ENCODE data around the gene DDX41. TPM values are rescaled to one million over a fixed set of nuclear protein-coding genes. Genes with fewer than 3 reads are reported as not detected.

The DDX41 gene
- total RNA-seq, 1 experiment from 2014 or later: 135 TPM

- ChIA-PET CTCF (interaction anchor here (1.0 to 1.3 kb wide), 2 partner anchors 44 to 56 kb away, joined by 3 to 4 read pairs; no protein-coding TSS in a partner anchor), POLR2A (interaction anchor here (1.2 to 1.7 kb wide), 3 partner anchors 12 to 43 kb away, joined by 4 to 5 read pairs (median 4); partner anchors contain the start of gene B4GALT7)
- Mint-ChIP-seq H3K9me3 (ENCODE audit: unreplicated experiment) (no peaks in the 10 kb centered on the region), H3K4me3 (ENCODE audit: unreplicated experiment) (no peak overlapping the region), H3K36me3 (ENCODE audit: insufficient read depth, unreplicated experiment) (peaks cover 13% of the 10 kb centered on the region), H3K27ac (ENCODE audit: low read depth, unreplicated experiment) (no peak overlapping the region), H3K4me1 (ENCODE audit: insufficient read depth, unreplicated experiment) (peaks cover 27% of the 10 kb centered on the region), H3K27me3 (ENCODE audit: insufficient read depth, unreplicated experiment) (no peaks in the 10 kb centered on the region)
- no TSS peak for BruUV-seq (replicated peaks)
- intact Hi-C loops (cut with micrococcal nuclease): no loop called here
- DNase-seq (ENCODE audit: unreplicated experiment): no peak
- no peak for TF ChIP-seq CTCF (IDR thresholded peaks at IDR 0.05; ENCODE audit: unreplicated experiment)
These were observed 40.4 kb upstream of the DDX41 start for GRCh38 chr5:177557041-177557647.

- H3K4me1 Mint-ChIP-seq (ENCODE audit: insufficient read depth, unreplicated experiment): peaks cover 22% of the 10 kb centered on the region
- peaks cover 24% of the 10 kb centered on the region for H3K36me3 Mint-ChIP-seq (ENCODE audit: insufficient read depth, unreplicated experiment)
- BruUV-seq (replicated peaks): no TSS peak
- H3K27me3 Mint-ChIP-seq (ENCODE audit: insufficient read depth, unreplicated experiment): no peaks in the 10 kb centered on the region
- POLR2A ChIA-PET: interaction anchor here (0.7 to 1.7 kb wide), 3 partner anchors 10 to 45 kb away, joined by 3 to 4 read pairs (median 3); partner anchors contain the start of gene B4GALT7
- H3K27ac Mint-ChIP-seq (ENCODE audit: low read depth, unreplicated experiment): no peak overlapping the region
- intact Hi-C loops (cut with micrococcal nuclease): loop anchor here (2.0 kb wide), 1 partner anchor 39 kb away; the partner anchor contains the start of gene DDX41
- CTCF ChIA-PET: interaction anchor here (0.5 to 0.7 kb wide), 3 partner anchors 13 to 518 kb away, joined by 3 to 5 read pairs (median 4); no protein-coding TSS in a partner anchor
- no peak overlapping the region for H3K4me3 Mint-ChIP-seq (ENCODE audit: unreplicated experiment)
- no peak for TF ChIP-seq CTCF (IDR thresholded peaks at IDR 0.05; ENCODE audit: unreplicated experiment)
- H3K9me3 Mint-ChIP-seq (ENCODE audit: unreplicated experiment): no peaks in the 10 kb centered on the region
- DNase-seq (ENCODE audit: unreplicated experiment): no peak
These were observed 38.9 kb upstream of the DDX41 start for GRCh38 chr5:177555665-177556064.

- DNase-seq (ENCODE audit: unreplicated experiment): no peak
- CTCF ChIA-PET: interaction anchor here (0.5 to 0.7 kb wide), 3 partner anchors 14 to 519 kb away, joined by 3 to 5 read pairs (median 4); no protein-coding TSS in a partner anchor
- TF ChIP-seq CTCF (IDR thresholded peaks at IDR 0.05; ENCODE audit: unreplicated experiment): no peak
- Mint-ChIP-seq H3K27ac (ENCODE audit: low read depth, unreplicated experiment) (no peak overlapping the region), H3K9me3 (ENCODE audit: unreplicated experiment) (no peaks in the 10 kb centered on the region), H3K4me3 (ENCODE audit: unreplicated experiment) (peak overlapping the region; percentile 84), H3K27me3 (ENCODE audit: insufficient read depth, unreplicated experiment) (no peaks in the 10 kb centered on the region), H3K36me3 (ENCODE audit: insufficient read depth, unreplicated experiment) (peaks cover 28% of the 10 kb centered on the region), H3K4me1 (ENCODE audit: insufficient read depth, unreplicated experiment) (peaks cover 22% of the 10 kb centered on the region)
- intact Hi-C loops (cut with micrococcal nuclease): loop anchor here (2.0 kb wide), 1 partner anchor 38 kb away; the partner anchor contains the start of gene DDX41
- BruUV-seq (replicated peaks): no TSS peak
- POLR2A ChIA-PET: interaction anchor here (0.7 to 1.7 kb wide), 3 partner anchors 10 to 45 kb away, joined by 3 to 4 read pairs (median 3); partner anchors contain the start of gene B4GALT7
These were observed 38.5 kb upstream of the DDX41 start for GRCh38 chr5:177555228-177555627.

- CTCF ChIA-PET: no interaction called here
- POLR2A ChIA-PET: interaction anchor here (0.7 to 2.3 kb wide), 6 partner anchors 10 to 45 kb away, joined by 3 to 16 read pairs (median 8); partner anchors contain the start of genes B4GALT7 and TMED9
- H3K9me3 Mint-ChIP-seq (ENCODE audit: unreplicated experiment): no peaks in the 10 kb centered on the region
- no peaks in the 10 kb centered on the region for H3K27me3 Mint-ChIP-seq (ENCODE audit: insufficient read depth, unreplicated experiment)
- no peak for TF ChIP-seq CTCF (IDR thresholded peaks at IDR 0.05; ENCODE audit: unreplicated experiment)
- no TSS peak for BruUV-seq (replicated peaks)
- H3K4me3 Mint-ChIP-seq (ENCODE audit: unreplicated experiment): peak within 1 kb of the TSS; percentile 84
- H3K4me1 Mint-ChIP-seq (ENCODE audit: insufficient read depth, unreplicated experiment): peaks cover 22% of the 10 kb centered on the region
- DNase-seq (ENCODE audit: unreplicated experiment): peak; percentile 95
- peak within 1 kb of the TSS; percentile 63 for H3K27ac Mint-ChIP-seq (ENCODE audit: low read depth, unreplicated experiment)
- peaks cover 32% of the 10 kb centered on the region for H3K36me3 Mint-ChIP-seq (ENCODE audit: insufficient read depth, unreplicated experiment)
- intact Hi-C loops (cut with micrococcal nuclease): loop anchor here (1.0 to 2.0 kb wide), 2 partner anchors 8 to 38 kb away; partner anchors contain the start of gene DDX41
These were observed 37.8 kb upstream of the DDX41 start, which contains the start of gene FAM193B for GRCh38 chr5:177554474-177555111. FAM193B (minus strand) TSS chr5:177554563; CDS start chr5:177554458, 105 bp downstream.
